ENCODE results near the gene YAF2.
"Not testable (repeated sequence)": the region's sequence is repeated elsewhere in the genome, so short reads cannot be mapped to it uniquely, and the experiment has no call there.

YAF2 gene

DNA sequence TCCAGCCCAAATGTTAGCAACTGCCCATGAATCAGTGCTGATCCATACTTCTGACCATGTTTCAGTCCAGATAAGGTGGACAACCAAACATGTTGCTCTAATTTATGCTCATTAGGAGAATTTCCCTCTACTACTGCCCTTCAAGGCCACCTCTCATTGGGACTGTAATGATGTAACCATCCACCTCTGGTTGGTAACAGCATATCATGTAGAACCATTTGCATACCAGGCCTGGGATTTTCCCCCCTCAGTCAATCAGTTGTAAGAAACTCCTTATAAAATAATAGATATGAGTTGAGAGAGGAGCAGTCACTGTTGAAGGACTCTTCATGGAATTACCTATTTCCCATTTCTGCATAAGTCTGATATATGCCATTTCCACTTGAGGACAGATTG, 17.8 kb upstream of the YAF2 start:
- H3K4me1 ChIP-seq (ENCODE audit: control insufficient read depth, insufficient read depth, low read length, unreplicated experiment), result no peaks in the 10 kb centered on the region
- H3K27me3 ChIP-seq (ENCODE audit: insufficient read depth, low read length), result no peaks in the 10 kb centered on the region
- no peak overlapping the region for H3K27ac ChIP-seq (ENCODE audit: low read depth, low read length)
- H3K36me3 ChIP-seq (ENCODE audit: insufficient read depth, low read length), result no peaks in the 10 kb centered on the region
- no peak overlapping the region for H3K4me3 ChIP-seq (ENCODE audit: low read depth, low read length)
- no peaks in the 10 kb centered on the region for H3K79me2 ChIP-seq (ENCODE audit: control insufficient read depth, insufficient read depth, low read length, unreplicated experiment)
- H2AFZ ChIP-seq (ENCODE audit: low read length, unreplicated experiment), result no peak overlapping the region

DNA sequence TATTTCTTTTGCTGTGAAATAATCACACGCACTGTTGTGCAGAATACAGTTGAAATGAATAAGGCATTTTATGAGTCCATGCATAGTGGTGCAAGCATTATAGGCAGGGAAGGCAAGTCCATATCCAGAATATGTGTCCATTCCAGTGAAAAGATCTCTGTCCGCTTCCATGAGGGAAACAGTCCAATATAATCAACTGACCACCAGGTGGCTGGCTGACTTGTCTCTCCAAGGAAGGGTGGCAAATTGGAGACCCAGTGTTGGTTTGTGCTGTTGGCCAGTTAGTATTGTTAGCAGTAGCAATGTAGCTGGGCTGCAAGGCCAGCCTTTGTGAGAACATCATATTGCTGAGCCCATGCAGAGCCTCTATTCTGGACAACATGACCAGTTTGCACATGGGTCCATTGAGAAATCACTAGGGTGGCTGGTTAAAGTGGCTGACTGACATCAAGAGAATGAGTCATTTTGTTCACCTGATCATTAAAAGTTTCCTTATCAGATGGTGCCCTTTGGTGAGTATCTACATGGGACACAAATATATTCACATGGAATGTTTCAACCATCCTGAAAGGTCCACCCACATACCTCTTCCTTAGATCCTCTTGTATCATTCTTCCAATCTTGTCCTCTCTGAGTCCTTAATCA, 17.3 kb upstream of the YAF2 start:
- Histone ChIP-seq H2AFZ (ENCODE audit: low read length, unreplicated experiment) (no peak overlapping the region), H3K27me3 (ENCODE audit: insufficient read depth, low read length) (no peaks in the 10 kb centered on the region), H3K79me2 (ENCODE audit: control insufficient read depth, insufficient read depth, low read length, unreplicated experiment) (no peaks in the 10 kb centered on the region), H3K4me3 (ENCODE audit: low read depth, low read length) (no peak overlapping the region), H3K36me3 (ENCODE audit: insufficient read depth, low read length) (no peaks in the 10 kb centered on the region), H3K27ac (ENCODE audit: low read depth, low read length) (no peak overlapping the region), H3K4me1 (ENCODE audit: control insufficient read depth, insufficient read depth, low read length, unreplicated experiment) (no peaks in the 10 kb centered on the region)

DNA sequence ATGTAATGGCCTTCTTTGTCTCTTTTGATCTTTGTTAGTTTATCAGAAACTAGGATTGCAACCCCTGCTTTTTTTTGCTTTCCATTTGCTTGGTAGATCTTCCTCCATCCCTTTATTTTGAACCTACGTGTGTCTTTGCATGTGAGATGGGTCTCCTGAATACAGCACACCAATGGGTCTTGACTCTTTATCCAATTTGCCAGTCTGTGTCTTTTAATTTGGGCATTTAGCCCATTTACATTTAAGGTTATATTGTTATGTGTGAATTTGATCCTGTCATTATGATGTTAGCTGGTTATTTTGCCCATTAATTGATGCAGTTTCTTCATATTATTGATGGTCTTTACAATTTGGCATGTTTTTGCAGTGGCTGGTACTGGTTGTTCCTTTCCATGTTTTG, 14.6 kb upstream of the YAF2 start:
- H3K36me3 ChIP-seq (ENCODE audit: insufficient read depth, low read length); H3K4me1 ChIP-seq (ENCODE audit: control insufficient read depth, insufficient read depth, low read length, unreplicated experiment); H2AFZ ChIP-seq (ENCODE audit: low read length, unreplicated experiment); H3K79me2 ChIP-seq (ENCODE audit: control insufficient read depth, insufficient read depth, low read length, unreplicated experiment); H3K27ac ChIP-seq (ENCODE audit: low read depth, low read length); H3K4me3 ChIP-seq (ENCODE audit: low read depth, low read length); H3K27me3 ChIP-seq (ENCODE audit: insufficient read depth, low read length): not testable (repeated sequence)

DNA sequence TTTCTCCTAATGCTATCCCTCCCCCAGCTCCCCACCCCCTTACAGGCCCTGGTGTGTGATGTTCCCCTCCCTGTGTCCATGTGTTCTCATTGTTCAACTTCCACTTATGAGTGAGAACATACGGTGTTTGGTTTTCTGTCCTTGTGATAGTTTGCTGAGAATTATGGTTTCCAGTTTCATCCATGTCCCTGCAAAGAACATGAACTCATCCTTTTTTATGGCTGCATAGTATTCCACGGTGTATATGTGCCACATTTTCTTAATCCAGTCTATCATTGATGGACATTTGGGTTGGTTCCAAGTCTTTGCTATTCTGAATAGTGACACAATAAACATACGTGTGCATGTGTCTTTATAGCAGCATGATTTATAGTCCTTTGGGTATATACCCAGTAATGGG, 11.0 kb upstream of the YAF2 start:
- not testable (repeated sequence) for H3K79me2 ChIP-seq (ENCODE audit: control insufficient read depth, insufficient read depth, low read length, unreplicated experiment); H2AFZ ChIP-seq (ENCODE audit: low read length, unreplicated experiment); H3K27me3 ChIP-seq (ENCODE audit: insufficient read depth, low read length); H3K36me3 ChIP-seq (ENCODE audit: insufficient read depth, low read length); H3K4me1 ChIP-seq (ENCODE audit: control insufficient read depth, insufficient read depth, low read length, unreplicated experiment); H3K4me3 ChIP-seq (ENCODE audit: low read depth, low read length); H3K27ac ChIP-seq (ENCODE audit: low read depth, low read length)

DNA sequence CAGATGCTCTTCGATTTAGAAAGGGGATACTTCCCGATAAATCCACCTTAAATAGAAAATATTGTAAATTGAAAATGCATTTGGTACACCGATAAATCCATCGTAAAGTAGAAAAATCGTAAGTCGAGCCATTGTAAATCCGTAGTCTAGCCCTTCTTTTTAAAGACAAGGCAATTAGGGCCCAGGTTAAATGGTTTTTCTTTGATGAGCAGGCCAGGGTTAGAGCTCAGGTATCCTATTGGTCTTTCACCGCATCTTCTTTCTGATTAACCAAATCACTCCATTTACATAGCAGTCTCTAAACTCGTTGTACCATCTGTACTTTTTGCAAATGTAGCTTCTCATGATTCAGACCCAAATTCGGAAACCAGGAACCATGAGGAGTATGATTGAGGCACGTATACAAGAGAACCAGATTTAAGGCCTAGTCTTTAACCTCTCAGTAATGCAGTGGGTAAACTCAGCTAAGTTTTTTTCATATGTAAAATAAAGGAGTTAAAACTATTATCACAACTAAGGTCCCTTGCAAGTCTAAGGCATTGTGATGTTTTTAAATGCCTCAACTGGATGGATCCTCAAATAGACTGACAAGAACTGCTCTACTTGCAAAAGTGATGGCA, 2.2 kb upstream of the YAF2 start:
- no peak overlapping the region for H3K27ac ChIP-seq (ENCODE audit: low read depth, low read length)
- no peak overlapping the region for H3K4me3 ChIP-seq (ENCODE audit: low read depth, low read length)
- H3K27me3 ChIP-seq (ENCODE audit: insufficient read depth, low read length), result no peaks in the 10 kb centered on the region

DNA sequence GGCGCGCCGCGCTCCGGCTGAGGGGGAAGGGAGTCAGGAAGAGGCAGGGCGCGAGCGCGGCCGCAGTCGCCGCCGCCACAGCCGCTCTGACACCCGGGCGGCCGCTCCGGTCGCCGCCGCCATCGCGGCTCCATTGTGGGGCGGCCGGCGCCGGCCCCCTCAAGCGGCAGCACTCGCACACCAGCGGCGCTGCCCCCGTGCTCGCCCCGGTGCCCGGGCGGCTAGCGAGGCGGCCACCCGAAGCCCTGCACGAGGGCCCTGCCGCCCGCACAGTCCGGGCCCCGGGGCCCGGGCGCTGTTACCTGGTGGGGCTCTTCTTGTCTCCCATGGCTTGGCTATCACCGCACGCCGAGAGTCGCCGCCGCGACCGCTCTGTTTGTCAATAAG, 202 bp downstream of the YAF2 start:
- Histone ChIP-seq H3K27me3 (ENCODE audit: insufficient read depth, low read length) (no peaks in the 10 kb centered on the region), H3K4me1 (ENCODE audit: control insufficient read depth, insufficient read depth, low read length, unreplicated experiment) (peaks cover 23% of the 10 kb centered on the region), H2AFZ (ENCODE audit: low read length, unreplicated experiment) (peak overlapping the region; percentile 100), H3K4me3 (ENCODE audit: low read depth, low read length) (peak overlapping the region; percentile 99), H3K36me3 (ENCODE audit: insufficient read depth, low read length) (no peaks in the 10 kb centered on the region), H3K79me2 (ENCODE audit: control insufficient read depth, insufficient read depth, low read length, unreplicated experiment) (peaks cover 59% of the 10 kb centered on the region), H3K27ac (ENCODE audit: low read depth, low read length) (peak overlapping the region; percentile 72)

More for the DNA sequence above, 2.2 kb upstream of the YAF2 start:
- H3K36me3 ChIP-seq (ENCODE audit: insufficient read depth, low read length), result no peaks in the 10 kb centered on the region
- peaks cover 41% of the 10 kb centered on the region for H3K79me2 ChIP-seq (ENCODE audit: control insufficient read depth, insufficient read depth, low read length, unreplicated experiment)
- H3K4me1 ChIP-seq (ENCODE audit: control insufficient read depth, insufficient read depth, low read length, unreplicated experiment), result peaks cover 16% of the 10 kb centered on the region
- H2AFZ ChIP-seq (ENCODE audit: low read length, unreplicated experiment), result no peak overlapping the region

DNA sequence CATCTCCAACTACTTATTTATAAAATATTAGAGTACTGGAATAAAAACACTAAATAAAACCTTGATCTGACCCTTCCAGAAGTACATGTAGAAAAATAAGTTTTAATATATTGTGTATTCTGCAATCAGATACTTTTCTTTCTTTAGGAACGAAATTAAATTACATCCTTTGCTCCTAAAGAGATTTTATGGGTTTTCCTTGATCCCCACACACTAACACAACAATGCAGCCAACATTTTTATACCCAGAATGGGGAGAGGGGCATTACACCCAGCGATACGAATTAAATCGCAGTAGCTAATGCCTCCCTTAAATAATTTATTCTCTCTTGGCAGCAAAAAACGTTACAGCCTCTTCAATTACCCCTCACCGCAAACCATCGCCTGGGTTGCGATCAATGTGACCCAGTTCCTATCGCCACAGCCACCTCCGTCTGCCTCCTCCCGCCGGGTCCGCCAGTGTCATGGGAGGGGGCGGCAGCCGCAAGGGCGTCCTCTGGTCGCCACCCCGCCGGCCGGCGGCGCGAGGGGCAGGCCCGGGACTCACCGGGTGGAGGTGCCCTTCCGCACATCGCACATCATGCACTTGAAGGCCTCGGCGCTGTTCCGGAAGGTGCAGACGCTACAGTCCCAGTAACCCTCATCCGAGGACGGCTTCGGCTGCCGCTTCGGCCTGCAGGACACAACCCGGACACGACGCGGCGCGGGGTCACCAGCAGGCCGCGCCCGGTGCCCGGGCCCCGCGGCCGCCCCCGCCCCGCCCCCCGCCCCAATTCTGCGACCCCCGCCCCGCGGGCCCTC, 796 bp downstream of the YAF2 start:
- peaks cover 65% of the 10 kb centered on the region for H3K79me2 ChIP-seq (ENCODE audit: control insufficient read depth, insufficient read depth, low read length, unreplicated experiment)
- peaks cover 23% of the 10 kb centered on the region for H3K4me1 ChIP-seq (ENCODE audit: control insufficient read depth, insufficient read depth, low read length, unreplicated experiment)
- peak overlapping the region; percentile 54 for H2AFZ ChIP-seq (ENCODE audit: low read length, unreplicated experiment)
- H3K27ac ChIP-seq (ENCODE audit: low read depth, low read length), result peak overlapping the region; percentile 72; the same call in 1 of the 2 replicates
- H3K36me3 ChIP-seq (ENCODE audit: insufficient read depth, low read length), result no peaks in the 10 kb centered on the region
- peak overlapping the region; percentile 99 for H3K4me3 ChIP-seq (ENCODE audit: low read depth, low read length)
- no peaks in the 10 kb centered on the region for H3K27me3 ChIP-seq (ENCODE audit: insufficient read depth, low read length)

DNA sequence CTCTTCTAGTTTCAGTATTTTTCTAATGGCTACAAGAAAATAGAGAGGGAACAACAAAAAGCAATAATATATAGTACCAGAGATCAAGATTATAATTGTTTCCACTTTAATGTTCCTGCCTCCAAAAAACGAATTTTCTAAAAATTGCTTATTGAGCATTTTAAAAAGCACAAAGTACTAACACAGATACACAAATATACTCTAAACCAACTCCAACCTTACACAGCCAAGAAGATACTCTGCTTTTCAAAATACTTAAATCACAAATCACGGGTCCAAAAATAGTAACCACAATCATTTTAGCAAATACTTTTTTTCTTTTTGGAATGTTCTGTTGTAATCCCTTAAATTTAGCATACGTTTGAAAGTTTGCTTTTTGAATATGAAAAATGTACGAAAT, 2.0 kb downstream of the YAF2 start:
- Histone ChIP-seq H3K79me2 (ENCODE audit: control insufficient read depth, insufficient read depth, low read length, unreplicated experiment) (peaks cover 72% of the 10 kb centered on the region), H3K27ac (ENCODE audit: low read depth, low read length) (no peak overlapping the region), H2AFZ (ENCODE audit: low read length, unreplicated experiment) (no peak overlapping the region), H3K36me3 (ENCODE audit: insufficient read depth, low read length) (no peaks in the 10 kb centered on the region), H3K4me3 (ENCODE audit: low read depth, low read length) (peak overlapping the region; percentile 99), H3K27me3 (ENCODE audit: insufficient read depth, low read length) (no peaks in the 10 kb centered on the region), H3K4me1 (ENCODE audit: control insufficient read depth, insufficient read depth, low read length, unreplicated experiment) (peaks cover 28% of the 10 kb centered on the region)

DNA sequence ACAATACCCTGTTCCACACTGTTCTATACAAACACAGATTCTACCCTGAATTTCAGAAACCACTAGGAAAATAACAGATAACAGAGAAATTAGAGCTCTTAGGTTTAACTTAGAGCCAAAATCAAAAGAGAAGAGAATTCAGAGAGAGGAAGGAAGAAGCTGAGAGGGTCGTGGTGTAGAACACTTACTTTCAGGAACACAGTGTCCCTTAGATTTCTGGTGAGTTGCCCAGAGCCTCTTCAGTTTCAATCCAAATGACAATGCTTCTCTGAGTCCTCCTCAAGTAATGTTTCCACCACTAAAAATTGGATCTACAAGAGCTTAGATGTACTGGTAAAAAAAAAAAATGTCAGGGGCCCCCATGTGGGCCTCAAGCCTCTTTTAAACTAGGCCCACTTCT, 2.6 kb downstream of the YAF2 start:
- Histone ChIP-seq H3K4me3 (ENCODE audit: low read depth, low read length) (peak overlapping the region; percentile 99), H3K36me3 (ENCODE audit: insufficient read depth, low read length) (no peaks in the 10 kb centered on the region), H3K27me3 (ENCODE audit: insufficient read depth, low read length) (no peaks in the 10 kb centered on the region), H3K27ac (ENCODE audit: low read depth, low read length) (peak overlapping the region; percentile 16; the same call in 1 of the 2 replicates), H3K79me2 (ENCODE audit: control insufficient read depth, insufficient read depth, low read length, unreplicated experiment) (peaks cover 73% of the 10 kb centered on the region), H2AFZ (ENCODE audit: low read length, unreplicated experiment) (no peak overlapping the region), H3K4me1 (ENCODE audit: control insufficient read depth, insufficient read depth, low read length, unreplicated experiment) (peaks cover 33% of the 10 kb centered on the region)

DNA sequence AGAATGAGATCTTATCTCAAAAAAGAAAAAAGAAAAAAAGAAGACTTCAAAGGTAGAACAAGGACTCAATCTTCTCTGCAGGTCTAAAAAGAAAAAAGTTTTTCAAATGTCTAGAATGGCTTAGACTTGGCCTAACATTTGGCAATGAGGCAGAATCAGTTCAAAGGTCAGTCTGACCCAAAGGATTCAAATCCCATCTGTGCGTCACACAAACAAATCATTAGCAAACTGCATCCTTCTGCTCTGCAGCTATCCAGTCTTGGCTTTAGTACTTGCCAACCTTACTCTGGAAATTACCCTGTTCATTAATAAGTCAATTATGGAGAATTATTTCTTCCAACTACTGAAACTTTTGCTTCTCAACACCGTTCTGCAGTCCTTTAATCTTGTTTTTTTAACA, 3.1 kb downstream of the YAF2 start:
- Histone ChIP-seq H3K4me3 (ENCODE audit: low read depth, low read length) (peak overlapping the region; percentile 99; the same call in 1 of the 2 replicates), H3K79me2 (ENCODE audit: control insufficient read depth, insufficient read depth, low read length, unreplicated experiment) (peaks cover 74% of the 10 kb centered on the region), H2AFZ (ENCODE audit: low read length, unreplicated experiment) (no peak overlapping the region), H3K36me3 (ENCODE audit: insufficient read depth, low read length) (no peaks in the 10 kb centered on the region), H3K27me3 (ENCODE audit: insufficient read depth, low read length) (no peaks in the 10 kb centered on the region), H3K27ac (ENCODE audit: low read depth, low read length) (peak overlapping the region; percentile 16; the same call in 1 of the 2 replicates), H3K4me1 (ENCODE audit: control insufficient read depth, insufficient read depth, low read length, unreplicated experiment) (peaks cover 34% of the 10 kb centered on the region)

Measured in ACC112 (cell line).